DND-41 (cell line): ENCODE results near the gene KCNIP1.

Experiments used
- ATAC-seq: fragments of 200-7000 bp; cut with Tn5 transposase; 3 replicates; pipeline ENCODE4 v1.9.1; 2021; ENCODE audit warnings: low read depth; ENCODE audit not compliant: insufficient read depth
- DNase-seq: peaks from one replicate; pipeline ENCODE4 v3.0.0-alpha.2; 2020
- H2AFZ ChIP-seq: 2 replicates; pipeline ENCODE4 v1.6.0; 2012; ENCODE audit warnings: low read depth, low read length
- H3K27ac ChIP-seq: 2 replicates; pipeline ENCODE4 v1.5.1; 2012; ENCODE audit warnings: low read length, inconsistent platforms
- H3K27me3 ChIP-seq: fragments of 200-600 bp; sonication (generic); 2 replicates; pipeline ENCODE4 v1.6.0; 2012; ENCODE audit warnings: low read length, mild to moderate bottlenecking, inconsistent platforms; ENCODE audit not compliant: insufficient read depth, poor library complexity
- H3K36me3 ChIP-seq: 2 replicates; pipeline ENCODE4 v1.5.1; 2012; ENCODE audit warnings: low read length, inconsistent platforms; ENCODE audit not compliant: insufficient read depth
- H3K4me1 ChIP-seq: 2 replicates; pipeline ENCODE4 v1.5.1; 2012; ENCODE audit warnings: mild to moderate bottlenecking, low read length; ENCODE audit not compliant: insufficient read depth
- H3K4me2 ChIP-seq: 2 replicates; pipeline ENCODE4 v1.6.0; 2012; ENCODE audit warnings: mild to moderate bottlenecking, moderate library complexity, low read length, inconsistent platforms; ENCODE audit not compliant: insufficient read depth
- H3K4me3 ChIP-seq, 2 experiments: fragments of 200-600 bp in 1 of 2; shearing (Covaris generic) in 1 of 2; 2 replicates each; pipeline ENCODE4 v1.5.1; 2012 to 2016; ENCODE audit warnings: inconsistent platforms in 2 of 2, low read length in 2 of 2, mild to moderate bottlenecking in 2 of 2, low read depth in 1 of 2, moderate library complexity in 1 of 2
- H3K79me2 ChIP-seq: 2 replicates; pipeline ENCODE4 v1.6.0; 2012; ENCODE audit warnings: low read length, inconsistent platforms; ENCODE audit not compliant: insufficient read depth
- H3K9ac ChIP-seq: 2 replicates; pipeline ENCODE4 v1.6.0; 2012; ENCODE audit warnings: low read depth, mild to moderate bottlenecking, inconsistent platforms, low read length, moderate library complexity
- H3K9me3 ChIP-seq: 2 replicates; pipeline ENCODE4 v1.5.1; 2012; ENCODE audit warnings: low read length, moderate library complexity, mild to moderate bottlenecking, inconsistent platforms; ENCODE audit not compliant: insufficient read depth, severe bottlenecking
- H4K20me1 ChIP-seq: 2 replicates; pipeline ENCODE4 v1.6.0; 2012; ENCODE audit warnings: low read length; ENCODE audit not compliant: insufficient read depth
- EZH2 ChIP-seq: IDR thresholded peaks from 3 replicates; pipeline ENCODE4 v1.6.1; 2012; ENCODE audit warnings: borderline replicate concordance, low read depth, mild to moderate bottlenecking, moderate library complexity, low read length, inconsistent platforms; ENCODE audit not compliant: severe bottlenecking
- TF ChIP-seq, protein P1 (sequence below): IDR thresholded peaks from 2 replicates; pipeline ENCODE4 v1.5.1; 2012; ENCODE audit warnings: borderline replicate concordance, low read length, moderate library complexity, mild to moderate bottlenecking; ENCODE audit not compliant: poor library complexity, severe bottlenecking; ENCODE audit errors: extremely low read depth

Gene KCNIP1

DNA sequence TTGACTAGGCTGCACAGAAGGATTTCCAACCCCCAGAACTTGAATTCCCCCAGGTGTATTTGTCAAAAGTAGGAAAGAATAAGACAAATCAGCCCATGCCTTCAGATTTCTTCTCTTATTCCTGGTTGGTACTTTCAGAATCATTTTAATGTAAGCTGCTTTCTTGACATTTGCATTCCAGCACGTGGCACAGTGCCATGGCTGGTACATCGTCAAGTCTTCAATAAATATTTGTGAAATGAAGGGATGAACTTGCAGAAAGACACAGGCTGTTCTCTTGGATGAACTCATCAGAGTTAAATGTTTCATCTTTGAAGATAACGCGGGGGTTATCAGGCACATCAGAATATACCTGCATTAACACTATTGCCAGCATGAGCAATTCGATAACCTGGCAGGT, 14.5 kb downstream of the KCNIP1 start:
- no peaks in the 10 kb centered on the region for H3K4me1 ChIP-seq
- no peak overlapping the region for H3K27ac ChIP-seq
- TF ChIP-seq, protein P1, sequence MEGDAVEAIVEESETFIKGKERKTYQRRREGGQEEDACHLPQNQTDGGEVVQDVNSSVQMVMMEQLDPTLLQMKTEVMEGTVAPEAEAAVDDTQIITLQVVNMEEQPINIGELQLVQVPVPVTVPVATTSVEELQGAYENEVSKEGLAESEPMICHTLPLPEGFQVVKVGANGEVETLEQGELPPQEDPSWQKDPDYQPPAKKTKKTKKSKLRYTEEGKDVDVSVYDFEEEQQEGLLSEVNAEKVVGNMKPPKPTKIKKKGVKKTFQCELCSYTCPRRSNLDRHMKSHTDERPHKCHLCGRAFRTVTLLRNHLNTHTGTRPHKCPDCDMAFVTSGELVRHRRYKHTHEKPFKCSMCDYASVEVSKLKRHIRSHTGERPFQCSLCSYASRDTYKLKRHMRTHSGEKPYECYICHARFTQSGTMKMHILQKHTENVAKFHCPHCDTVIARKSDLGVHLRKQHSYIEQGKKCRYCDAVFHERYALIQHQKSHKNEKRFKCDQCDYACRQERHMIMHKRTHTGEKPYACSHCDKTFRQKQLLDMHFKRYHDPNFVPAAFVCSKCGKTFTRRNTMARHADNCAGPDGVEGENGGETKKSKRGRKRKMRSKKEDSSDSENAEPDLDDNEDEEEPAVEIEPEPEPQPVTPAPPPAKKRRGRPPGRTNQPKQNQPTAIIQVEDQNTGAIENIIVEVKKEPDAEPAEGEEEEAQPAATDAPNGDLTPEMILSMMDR, result no peak
- TF ChIP-seq EZH2, result no peak
- H3K4me3 ChIP-seq, result no peak overlapping the region
- no peaks in the 10 kb centered on the region for H4K20me1 ChIP-seq
- H3K9ac ChIP-seq, result no peak overlapping the region
- no peaks in the 10 kb centered on the region for H3K36me3 ChIP-seq
- H3K9me3 ChIP-seq, result no peaks in the 10 kb centered on the region
- ATAC-seq (no peak), DNase-seq (no peak)
- no peaks in the 10 kb centered on the region for H3K79me2 ChIP-seq
- H3K27me3 ChIP-seq, result peaks cover 13% of the 10 kb centered on the region
- H3K4me2 ChIP-seq, result no peak overlapping the region
- H2AFZ ChIP-seq, result no peak overlapping the region

DNA sequence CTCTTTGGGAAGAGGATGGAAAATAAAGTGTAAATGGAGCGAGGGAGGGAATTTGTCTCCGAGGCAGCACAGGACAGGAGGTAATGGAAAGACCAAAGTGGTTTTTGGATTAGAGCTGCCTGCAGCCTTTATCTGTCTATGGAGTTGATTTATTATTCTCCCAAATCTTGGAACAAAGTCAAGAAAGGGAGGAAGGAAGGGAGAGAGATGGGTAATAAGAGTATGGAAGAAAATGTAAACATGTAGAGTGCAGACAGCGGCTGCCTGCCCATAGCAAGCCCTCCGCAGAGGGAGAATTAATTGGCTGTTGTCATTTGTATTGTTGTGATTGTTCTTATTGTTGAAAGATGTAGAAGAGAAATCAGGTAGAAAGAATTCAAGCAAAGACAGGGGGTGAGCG, 15.7 kb downstream of the KCNIP1 start:
- Histone ChIP-seq H2AFZ (no peak overlapping the region), H3K9me3 (no peaks in the 10 kb centered on the region), H3K9ac (no peak overlapping the region), H3K36me3 (no peaks in the 10 kb centered on the region), H3K4me2 (no peak overlapping the region), H3K4me3 (no peak overlapping the region), H3K27ac (no peak overlapping the region), H3K27me3 (peaks cover 9% of the 10 kb centered on the region), H3K79me2 (no peaks in the 10 kb centered on the region), H3K4me1 (no peaks in the 10 kb centered on the region), H4K20me1 (no peaks in the 10 kb centered on the region)
- TF ChIP-seq, protein P1, result no peak
- no peak for TF ChIP-seq EZH2
- DNase-seq, result no peak
- no peak for ATAC-seq

DNA sequence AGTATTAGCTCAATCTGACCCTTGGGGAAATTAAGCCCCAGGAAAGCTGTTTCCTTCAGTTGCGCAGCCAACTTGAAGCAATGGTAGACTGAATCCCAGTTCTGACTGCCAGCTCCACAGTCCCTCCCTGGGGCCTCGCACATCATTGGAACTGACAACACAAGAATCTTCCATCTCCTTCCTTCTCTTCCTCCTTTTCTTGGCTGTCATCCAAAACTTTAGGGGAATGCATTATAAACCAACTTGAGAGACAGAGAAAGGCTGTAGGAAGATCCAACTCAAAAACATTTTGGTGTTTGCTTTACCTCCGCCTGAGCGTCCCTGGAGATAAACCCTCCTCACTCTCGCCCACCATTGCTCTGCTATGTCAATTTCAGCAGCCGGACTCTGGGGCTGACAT, 16.6 kb downstream of the KCNIP1 start:
- Histone ChIP-seq H3K27ac (no peak overlapping the region), H3K9me3 (no peaks in the 10 kb centered on the region)

More for the DNA sequence above, 16.6 kb downstream of the KCNIP1 start:
- Histone ChIP-seq H3K4me3 (no peak overlapping the region), H3K4me1 (no peaks in the 10 kb centered on the region), H4K20me1 (no peaks in the 10 kb centered on the region; the same call in 1 of the 2 replicates), H3K36me3 (no peaks in the 10 kb centered on the region), H3K4me2 (no peak overlapping the region), H3K27me3 (peaks cover 7% of the 10 kb centered on the region), H3K79me2 (no peaks in the 10 kb centered on the region), H3K9ac (no peak overlapping the region), H2AFZ (no peak overlapping the region)
- TF ChIP-seq EZH2, result no peak
- TF ChIP-seq, protein P1, result no peak
- ATAC-seq (no peak), DNase-seq (no peak)
